K562 (cell line): ENCODE data around the gene PRR7. TPM values are rescaled to one million over a fixed set of nuclear protein-coding genes. Genes with fewer than 3 reads are reported as not detected.

Experiments
- AFF1 ChIP-seq, 2 experiments: fragments of 450-650 bp; IDR thresholded peaks; 2 replicates each; pipeline ENCODE4 v1.6.1; 2018; ENCODE audit warnings: mild to moderate bottlenecking in 2 of 2, low read depth in 1 of 2; ENCODE audit not compliant: partially characterized antibody in 2 of 2
- BRD4 ChIP-seq: fragments of 200-600 bp; sonication (generic); IDR thresholded peaks from 2 replicates; pipeline ENCODE4 v1.6.1; 2017; ENCODE audit warnings: inconsistent platforms
- CBX8 ChIP-seq: fragments of 200-600 bp; sonication (generic); IDR thresholded peaks from 2 replicates; pipeline ENCODE4 v1.6.1; 2012; ENCODE audit warnings: borderline replicate concordance, mixed run types, low read depth, mild to moderate bottlenecking, moderate library complexity, mixed read lengths, low read length, control low read depth, inconsistent platforms; ENCODE audit not compliant: poor library complexity, severe bottlenecking; ENCODE audit errors: extremely low read depth
- EZH2 ChIP-seq: IDR thresholded peaks from 2 replicates; pipeline ENCODE4 v1.6.1; 2012; ENCODE audit warnings: low read depth, mild to moderate bottlenecking, inconsistent platforms, low read length, borderline replicate concordance
- FOXA1 ChIP-seq: fragments of 450-650 bp; IDR thresholded peaks from 2 replicates; pipeline ENCODE4 v1.6.1; 2016; ENCODE audit warnings: mild to moderate bottlenecking, borderline replicate concordance
- FOXJ2 ChIP-seq: fragments of 200-800 bp; sonication (Bioruptor generic); IDR thresholded peaks from 2 replicates; pipeline ENCODE4 v1.6.1; 2016; ENCODE audit warnings: missing genetic modification characterization, missing compliant biosample characterization
- MAZ ChIP-seq, 2 experiments: fragments of 450-650 bp in 1 of 2; sonication (generic) in 1 of 2; formaldehyde crosslinking; IDR thresholded peaks in 1 of 2; conservative IDR thresholded peaks in 1 of 2; 2 replicates each; pipeline versions ENCODE4 v1.4.0 to v1.5.0; 2020; ENCODE audit warnings: mild to moderate bottlenecking in 1 of 2, missing genetic modification reagents in 1 of 2
- MBD1 ChIP-seq: fragments of 250-450 bp; sonication (Bioruptor Pico); IDR thresholded peaks from 2 replicates; pipeline ENCODE4 v1.8.0; 2022; ENCODE audit warnings: inconsistent platforms
- NCOA1 ChIP-seq: fragments of 450-650 bp; IDR thresholded peaks from 2 replicates; pipeline ENCODE4 v1.6.1; 2016; ENCODE audit warnings: low read depth
- NCOA6 ChIP-seq: fragments of 450-650 bp; IDR thresholded peaks from 2 replicates; pipeline ENCODE4 v1.6.1; 2017; ENCODE audit warnings: mild to moderate bottlenecking
- NFE2 ChIP-seq: IDR thresholded peaks from 2 replicates; pipeline ENCODE4 v1.6.1; 2014; ENCODE audit warnings: antibody characterized with exemption, low read depth
- SNRNP70 ChIP-seq: fragments of 200-400 bp; formaldehyde crosslinking; optimal IDR thresholded peaks from 2 replicates; pipeline ENCODE3; 2017; ENCODE audit warnings: low read depth, low read length
- SREBF1 ChIP-seq: fragments of 150-350 bp; IDR thresholded peaks from 2 replicates; pipeline ENCODE4 v1.6.1; 2014; ENCODE audit warnings: antibody characterized with exemption, low read depth, low read length, borderline replicate concordance
- STAT5A ChIP-seq: IDR thresholded peaks from 2 replicates; pipeline ENCODE4 v1.6.1; 2012; ENCODE audit warnings: low read length, inconsistent platforms, borderline replicate concordance
- TCF7L2 ChIP-seq: fragments of 150-350 bp; IDR thresholded peaks from 2 replicates; pipeline ENCODE4 v1.6.1; 2016; ENCODE audit warnings: low read depth, mild to moderate bottlenecking, low read length, moderate library complexity
- TSHZ1 ChIP-seq: fragments of 250-450 bp; sonication (Bioruptor Pico); IDR thresholded peaks from 2 replicates; pipeline ENCODE4 v1.4.0; 2020; ENCODE audit warnings: mild to moderate bottlenecking, moderate library complexity
- ZNF140 ChIP-seq: fragments of 250-450 bp; sonication (Bioruptor Pico); IDR thresholded peaks from 2 replicates; pipeline ENCODE4 v1.8.0; 2021; ENCODE audit warnings: moderate library complexity, mild to moderate bottlenecking, inconsistent platforms
- ZNF311 ChIP-seq: fragments of 250-450 bp; sonication (Bioruptor Pico); IDR thresholded peaks from 2 replicates; pipeline ENCODE4 v1.4.0; 2020; ENCODE audit warnings: mild to moderate bottlenecking, moderate library complexity
- ZNF41 ChIP-seq: fragments of 250-450 bp; sonication (Bioruptor Pico); conservative IDR thresholded peaks from 2 replicates; pipeline ENCODE4 v1.4.0; 2020; ENCODE audit warnings: mild to moderate bottlenecking
- polyA plus RNA-seq, 8 experiments: library from polyadenylated mRNA; depleted of rRNA in 4 of 8; stranded (reverse) in 5 of 8; unstranded in 3 of 8; fragments of >200 nt; fragmentation: Nextera tagmentation in 2 of 8; fragmentation: Illumina TruSeq in 1 of 8; extraction: Ambion mirVana in 2 of 8; extraction: Trizol in 1 of 8; gene quantifications; 2 replicates each; pipeline versions ENCODE4 v1.2.1 to v1.2.3, GENCODE V29; 2011 to 2014; ENCODE audit warnings: inconsistent platforms in 1 of 8, missing spikeins in 1 of 8
- total RNA-seq, 7 experiments: library from RNA; depleted of rRNA in 6 of 7; stranded (reverse); fragments of >200 nt in 6 of 7; fragmentation: Illumina TruSeq in 2 of 7; extraction: Trizol in 2 of 7; gene quantifications; 2 replicates each; pipeline versions ENCODE4 v1.2.1 to v1.2.3, GENCODE V29; 2011 to 2021; ENCODE audit warnings: low replicate concordance in 1 of 7

The PRR7 gene
- total and polyA plus RNA-seq, 9 of the 15 experiments (the other 6 are each of a cell fraction or from before 2014, with no cell fraction given): 0.80 to 11.3 (median 10.4) TPM; not detected in 4

- TF ChIP-seq MAZ (CRISPR knock-in tag; conservative IDR thresholded peaks at IDR 0.05 in 1 of 2, IDR thresholded peaks at IDR 0.05 in 1 of 2): peak in 1 of 2 experiments; percentile 64; a peak in 2 of 4 replicates
- no peak for TF ChIP-seq ZNF41 (CRISPR knock-in tag)
- TF ChIP-seq SREBF1: no peak
- TF ChIP-seq AFF1 (IDR thresholded peaks at IDR 0.05; ENCODE audit: low read depth in 1 of 2, partially characterized antibody in 2 of 2): no peak
- TF ChIP-seq SNRNP70: no peak
- TF ChIP-seq ZNF311 (CRISPR knock-in tag): no peak
- peak; percentile 57 for TF ChIP-seq NFE2
- TF ChIP-seq MBD1: no peak
- TF ChIP-seq FOXJ2 (tag): no peak
- no peak for TF ChIP-seq NCOA6
- no peak for TF ChIP-seq ZNF140 (CRISPR knock-in tag)
- TF ChIP-seq CBX8: no peak
- TF ChIP-seq TSHZ1: no peak
- TF ChIP-seq EZH2: no peak
- no peak for TF ChIP-seq TCF7L2
- no peak for TF ChIP-seq FOXA1
- no peak; the same call in 1 of the 2 replicates for TF ChIP-seq NCOA1
- no peak for TF ChIP-seq STAT5A
- TF ChIP-seq BRD4: no peak
These were observed 48.0 kb downstream of the PRR7 start (continued) for GRCh38 chr5:177494346-177495195.
